K562 (cell line): ENCODE data around the gene NRDE2. TPM values are rescaled to one million over a fixed set of nuclear protein-coding genes. Genes with fewer than 3 reads are reported as not detected.
A peak's percentile ranks its signal among the peaks of the same experiment; 100 is the strongest.

Source experiments
- ATAC-seq: fragments of 200-7000 bp; cut with Tn5 transposase; 3 replicates; pipeline ENCODE4 v1.9.1; 2020; ENCODE audit warnings: moderate library complexity
- BruUV-seq: library from RNA; stranded (reverse); fragments of 400-500 nt; replicated peaks from 2 replicates; lab custom pipeline; 2021; lab: Mats Ljungman, UMichigan
- CTCF ChIA-PET: fragments of 300-600 bp; formaldehyde crosslinking; extraction: SDS; loops from one replicate; lab custom pipeline; 2021; ENCODE audit warnings: low intra/inter-chr PET ratio; lab: Yijun Ruan, JAX
- POLR2A ChIA-PET: fragments of 300-600, 350-650 bp; sonication (Branson Sonifier 250); formaldehyde crosslinking; extraction: SDS; loops from one replicate; lab custom pipeline; 2021; ENCODE audit warnings: antibody characterized with exemption, inconsistent platforms; lab: Yijun Ruan, JAX
- DNase-seq, 4 experiments: peaks; one replicate each; pipeline versions ENCODE4 v3.0.0 to v3.0.0-alpha.2; 2011 to 2018; ENCODE audit warnings: low spot score in 3 of 4, mixed read lengths in 3 of 4; ENCODE audit errors: extremely low read depth in 1 of 4
- FAIRE-seq: peaks from 2 replicates; lab custom pipeline; 2011; peaks lifted over from hg19 to GRCh38; lab: Jason Lieb, UNC
- H2AFZ ChIP-seq: 2 replicates; pipeline ENCODE4 v1.6.0; 2011; ENCODE audit warnings: low read depth, low read length, control low read depth, inconsistent platforms
- H3K27ac ChIP-seq: fragments of 200-600 bp; 3 replicates; pipeline ENCODE4 v1.8.0; 2011; ENCODE audit warnings: low read depth, mild to moderate bottlenecking, control low read depth, inconsistent platforms, low read length, moderate library complexity, mixed read lengths; ENCODE audit errors: extremely low read depth
- H3K27me3 ChIP-seq, 2 experiments: fragments of 300-600 bp in 1 of 2; 2 replicates in 1 of 2; 3 replicates in 1 of 2; pipeline versions ENCODE4 v1.6.0 to v1.8.0; 2011; ENCODE audit warnings: inconsistent platforms in 2 of 2, low read length in 2 of 2, mild to moderate bottlenecking in 1 of 2, mixed read lengths in 1 of 2, moderate library complexity in 1 of 2; ENCODE audit not compliant: control insufficient read depth in 2 of 2, insufficient read depth in 2 of 2
- H3K36me3 ChIP-seq: fragments of 300-600 bp; 3 replicates; pipeline ENCODE4 v1.8.0; 2011; ENCODE audit warnings: mild to moderate bottlenecking, low read length, inconsistent platforms; ENCODE audit not compliant: control insufficient read depth, insufficient read depth
- H3K4me1 ChIP-seq, 2 experiments: fragments of 200-600 bp in 1 of 2; replicated peaks in 1 of 2; 2 replicates in 1 of 2; 3 replicates in 1 of 2; pipeline versions ENCODE4 v1.5.1 to v1.8.0; 2011; ENCODE audit warnings: inconsistent platforms in 2 of 2, low read length in 2 of 2, mild to moderate bottlenecking in 1 of 2, mixed read lengths in 1 of 2, moderate library complexity in 1 of 2; ENCODE audit not compliant: control insufficient read depth in 2 of 2, insufficient read depth in 2 of 2
- H3K4me2 ChIP-seq: 2 replicates; pipeline ENCODE4 v1.6.1; 2011; ENCODE audit warnings: low read length, control low read depth, inconsistent platforms, mixed read lengths; ENCODE audit not compliant: insufficient read depth
- H3K4me3 ChIP-seq: fragments of 200-600 bp; sonication (generic), shearing (Covaris generic); 2 replicates; pipeline ENCODE4 v1.5.1; 2016; ENCODE audit warnings: control low read depth, inconsistent platforms
- H3K79me2 ChIP-seq: fragments of 200-600 bp; 3 replicates; pipeline ENCODE4 v1.8.0; 2011; ENCODE audit warnings: low read length, inconsistent platforms; ENCODE audit not compliant: control insufficient read depth, insufficient read depth
- H3K9ac ChIP-seq, 2 experiments: 2 replicates each; pipeline versions ENCODE4 v1.6.0 to v1.6.1; 2011; ENCODE audit warnings: low read depth in 2 of 2, low read length in 2 of 2, control low read depth in 1 of 2, inconsistent platforms in 1 of 2, mild to moderate bottlenecking in 1 of 2, mixed read lengths in 1 of 2; ENCODE audit not compliant: insufficient read depth in 1 of 2
- H3K9me1 ChIP-seq: one replicate; pipeline ENCODE4 v1.6.0; 2011; ENCODE audit warnings: inconsistent platforms, mild to moderate bottlenecking, low read length, moderate library complexity; ENCODE audit not compliant: control insufficient read depth, insufficient read depth
- H3K9me3 ChIP-seq: replicated peaks from 2 replicates; pipeline ENCODE4 v1.5.1; 2011; ENCODE audit warnings: low read depth, low read length, inconsistent platforms; ENCODE audit not compliant: control insufficient read depth, insufficient read depth
- H4K20me1 ChIP-seq: replicated peaks from 2 replicates; pipeline ENCODE4 v1.6.1; 2011; ENCODE audit warnings: low read length, inconsistent platforms, mixed read lengths; ENCODE audit not compliant: control insufficient read depth, insufficient read depth
- CBX3 ChIP-seq, 2 experiments: IDR thresholded peaks; 1 replicate in 1 of 2; 2 replicates in 1 of 2; pipeline ENCODE4 v1.6.1; 2012; ENCODE audit warnings: inconsistent platforms in 2 of 2, low read length in 2 of 2, borderline replicate concordance in 1 of 2, control low read depth in 1 of 2
- EP400 ChIP-seq: fragments of 450-650 bp; IDR thresholded peaks from 2 replicates; pipeline ENCODE4 v1.6.1; 2017; ENCODE audit warnings: antibody characterized with exemption, mild to moderate bottlenecking, moderate library complexity
- MAFK ChIP-seq: IDR thresholded peaks from 2 replicates; pipeline ENCODE4 v1.6.1; 2011; ENCODE audit warnings: low read length, improper control_type of control experiment
- MTF1 ChIP-seq: fragments of 250-450 bp; sonication (Bioruptor Pico); IDR thresholded peaks from 2 replicates; pipeline ENCODE4 v1.9.0; 2021; ENCODE audit warnings: moderate library complexity, mild to moderate bottlenecking, inconsistent platforms, borderline replicate concordance
- NCOR1 ChIP-seq: fragments of 450-650 bp; IDR thresholded peaks from 2 replicates; pipeline ENCODE4 v1.6.1; 2016; ENCODE audit warnings: mild to moderate bottlenecking, moderate library complexity
- TOE1 ChIP-seq, 2 experiments: fragments of 450-650 bp in 1 of 2; sonication (generic) in 1 of 2; formaldehyde crosslinking in 1 of 2; IDR thresholded peaks; 2 replicates each; pipeline versions ENCODE4 v1.7.1 to v1.8.0; 2016 to 2022; ENCODE audit warnings: borderline replicate concordance in 2 of 2, mild to moderate bottlenecking in 2 of 2, antibody characterized with exemption in 1 of 2, inconsistent platforms in 1 of 2, low read depth in 1 of 2, missing genetic modification reagents in 1 of 2, moderate library complexity in 1 of 2
- TRIM28 ChIP-seq: fragments of 450-650 bp; IDR thresholded peaks from 2 replicates; pipeline ENCODE4 v1.6.1; 2017
- ZNF766 ChIP-seq: fragments of 200-800 bp; sonication (Bioruptor generic); conservative IDR thresholded peaks from 2 replicates; pipeline ENCODE4 v1.6.1; 2016; ENCODE audit warnings: missing genetic modification characterization, missing compliant biosample characterization
- WGBS: fragments of 100-300 bp; shearing (Covaris generic); methylation state at CpG from one replicate; pipeline ENCODE4 v1.1.6; 2016; ENCODE audit warnings: low coverage, mixed read lengths; ENCODE audit not compliant: insufficient coverage; ENCODE audit errors: missing lambda C conversion rate; 5-methylcytosine and 5-hydroxymethylcytosine counted together
- in situ Hi-C: fragments of 300-500 bp; cut with MboI; formaldehyde crosslinking; loops from 4 replicates; pipeline ENCODE4 v1.15.0; 2018; ENCODE audit warnings: inconsistent platforms, mixed read lengths
- intact Hi-C: fragments of 100-400 bp; cut with micrococcal nuclease; formaldehyde crosslinking; loops from 2 replicates; pipeline ENCODE4 v1.14.2; 2022
- polyA plus RNA-seq, 8 experiments: library from polyadenylated mRNA; depleted of rRNA in 4 of 8; stranded (reverse) in 5 of 8; unstranded in 3 of 8; fragments of >200 nt; fragmentation: Nextera tagmentation in 2 of 8; fragmentation: Illumina TruSeq in 1 of 8; extraction: Ambion mirVana in 2 of 8; extraction: Trizol in 1 of 8; gene quantifications; 2 replicates each; pipeline versions ENCODE4 v1.2.1 to v1.2.3, GENCODE V29; 2011 to 2014; ENCODE audit warnings: inconsistent platforms in 1 of 8, missing spikeins in 1 of 8
- total RNA-seq, 7 experiments: library from RNA; depleted of rRNA in 6 of 7; stranded (reverse); fragments of >200 nt in 6 of 7; fragmentation: Illumina TruSeq in 2 of 7; extraction: Trizol in 2 of 7; gene quantifications; 2 replicates each; pipeline versions ENCODE4 v1.2.1 to v1.2.3, GENCODE V29; 2011 to 2021; ENCODE audit warnings: low replicate concordance in 1 of 7
- TF ChIP-seq, protein P1 (sequence below): fragments of 450-650 bp; formaldehyde crosslinking; IDR thresholded peaks from 2 replicates; pipeline ENCODE4 v1.4.0; 2020; ENCODE audit warnings: mild to moderate bottlenecking

Gene NRDE2
- total and polyA plus RNA-seq, 9 of the 15 experiments (the other 6 are each of a cell fraction or from before 2014, with no cell fraction given): 3.3 to 15.0 (median 8.4) TPM

DNA sequence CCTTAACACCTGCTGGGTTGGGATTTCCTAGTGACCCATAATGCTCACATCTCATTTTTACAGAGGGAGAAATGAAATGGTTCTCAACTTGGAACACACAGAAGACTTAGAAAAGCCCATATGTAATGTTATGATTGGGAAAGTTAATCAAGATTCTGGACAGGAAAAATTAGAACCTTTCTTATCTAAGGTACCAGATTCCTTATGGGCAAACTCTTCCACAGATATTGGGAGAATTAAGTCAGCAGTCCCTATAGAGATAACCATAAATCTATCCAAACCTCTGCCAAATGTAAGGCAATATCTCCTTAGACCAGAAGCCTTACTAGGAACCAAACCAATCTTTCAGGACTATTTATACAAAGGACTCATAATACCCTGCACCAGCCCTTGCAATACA is 89.3 kb downstream of the NRDE2 start (continued):
- TF ChIP-seq, protein P1, sequence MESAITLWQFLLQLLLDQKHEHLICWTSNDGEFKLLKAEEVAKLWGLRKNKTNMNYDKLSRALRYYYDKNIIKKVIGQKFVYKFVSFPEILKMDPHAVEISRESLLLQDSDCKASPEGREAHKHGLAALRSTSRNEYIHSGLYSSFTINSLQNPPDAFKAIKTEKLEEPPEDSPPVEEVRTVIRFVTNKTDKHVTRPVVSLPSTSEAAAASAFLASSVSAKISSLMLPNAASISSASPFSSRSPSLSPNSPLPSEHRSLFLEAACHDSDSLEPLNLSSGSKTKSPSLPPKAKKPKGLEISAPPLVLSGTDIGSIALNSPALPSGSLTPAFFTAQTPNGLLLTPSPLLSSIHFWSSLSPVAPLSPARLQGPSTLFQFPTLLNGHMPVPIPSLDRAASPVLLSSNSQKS (CRISPR knock-in tag): no peak
- TF ChIP-seq MAFK: no peak
- no peak for TF ChIP-seq TOE1 (IDR thresholded peaks at IDR 0.05; ENCODE audit: borderline replicate concordance)
- TF ChIP-seq TOE1 (CRISPR knock-in tag; IDR thresholded peaks at IDR 0.05; ENCODE audit: borderline replicate concordance, low read depth): no peak
- TF ChIP-seq EP400: no peak
- TF ChIP-seq NCOR1: peak; percentile 19; the same call in 1 of the 2 replicates

- 2% methylated on average over 3 of the region's 3 CpGs for WGBS
- no peak overlapping the region for H3K9ac ChIP-seq
- H3K79me2 ChIP-seq: no peaks in the 10 kb centered on the region
- no peaks in the 10 kb centered on the region for H3K36me3 ChIP-seq
- in situ Hi-C loops (loop anchor here (25.0 kb wide), 1 partner anchor 302 kb away; no protein-coding TSS in a partner anchor), intact Hi-C loops (loop anchor here (10.0 kb wide), 1 partner anchor 164 kb away; no protein-coding TSS in a partner anchor)
- H3K9me1 ChIP-seq: no peaks in the 10 kb centered on the region
- peaks cover 0 to 4% of the 10 kb centered on the region in 2 experiments; a peak in 2 of 5 replicates for H3K4me1 ChIP-seq
- no peak overlapping the region for H2AFZ ChIP-seq
- H3K9me3 ChIP-seq: 0 out of 2 replicates have a peak, but pooled peaks cover 3% of the 10 kb centered on the region
- CTCF ChIA-PET: interaction anchor here (0.6 kb wide), 1 partner anchor 934 kb away, joined by 6 read pairs; no protein-coding TSS in a partner anchor
- H3K4me2 ChIP-seq: no peak overlapping the region
- H3K27ac ChIP-seq: no peak overlapping the region
- TF ChIP-seq TRIM28: peak; percentile 58; the same call in 1 of the 2 replicates
- TF ChIP-seq CBX3 (IDR thresholded peaks at IDR 0.05; ENCODE audit: borderline replicate concordance in 1 of 2, low read length in 2 of 2): 0 out of 3 replicates have a peak, but pooled peaks of 1 of the 2 experiments have one; percentile 47
- TF ChIP-seq ZNF766 (CRISPR knock-in tag): peak; percentile 91
- TF ChIP-seq MTF1 (CRISPR knock-in tag): no peak
- H3K4me3 ChIP-seq: no peak overlapping the region
- POLR2A ChIA-PET: no interaction called here
- ATAC-seq: no peak
- no peaks in the 10 kb centered on the region for H3K27me3 ChIP-seq
- H4K20me1 ChIP-seq: no peaks in the 10 kb centered on the region
- BruUV-seq: no TSS peak
- DNase-seq: no peak
- FAIRE-seq: no peak
These were observed 92.6 kb downstream of the NRDE2 start for GRCh38 chr14:90239139-90239538.
